HL-60/S4 (cell line): Measurements from ENCODE around the gene RNF111.

Experiments
- in situ Hi-C: fragments of 300-500 bp; cut with MboI; formaldehyde crosslinking; loops from 2 replicates; pipeline ENCODE4 v1.14.3; 2022; ENCODE audit warnings: low sequenced_read_pairs

Gene RNF111

DNA sequence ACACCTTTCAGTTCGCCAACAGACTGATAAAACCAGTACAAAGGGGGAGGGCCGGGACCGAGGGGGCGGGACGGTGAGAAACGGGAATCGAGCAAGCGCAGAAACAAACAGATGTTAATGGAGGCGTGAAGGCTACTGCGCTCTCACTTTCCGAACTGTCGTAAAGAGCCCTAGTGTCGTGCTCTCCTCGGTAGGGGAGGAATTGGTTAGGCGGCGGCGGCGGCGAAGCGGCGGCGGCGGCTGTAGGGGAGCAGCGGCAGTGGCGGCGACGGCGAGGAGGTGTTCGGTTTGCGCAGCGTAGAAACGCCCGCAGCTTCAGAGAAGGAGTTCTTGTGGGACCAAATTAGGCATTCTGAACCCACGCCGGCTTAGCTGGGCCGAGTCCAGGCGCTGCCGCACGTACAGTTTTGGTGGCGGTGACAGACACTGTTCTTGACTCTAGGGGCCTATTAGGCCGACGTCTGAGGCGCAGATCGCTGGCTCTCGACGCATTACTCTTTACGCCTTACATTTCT lies at the start of gene RNF111:
RNF111 (plus strand) TSS at position 173 of the 515 bp plus-strand sequence. CDS start 43,160 bp downstream, outside the sequence.
- in situ Hi-C loops = no loop called here

DNA sequence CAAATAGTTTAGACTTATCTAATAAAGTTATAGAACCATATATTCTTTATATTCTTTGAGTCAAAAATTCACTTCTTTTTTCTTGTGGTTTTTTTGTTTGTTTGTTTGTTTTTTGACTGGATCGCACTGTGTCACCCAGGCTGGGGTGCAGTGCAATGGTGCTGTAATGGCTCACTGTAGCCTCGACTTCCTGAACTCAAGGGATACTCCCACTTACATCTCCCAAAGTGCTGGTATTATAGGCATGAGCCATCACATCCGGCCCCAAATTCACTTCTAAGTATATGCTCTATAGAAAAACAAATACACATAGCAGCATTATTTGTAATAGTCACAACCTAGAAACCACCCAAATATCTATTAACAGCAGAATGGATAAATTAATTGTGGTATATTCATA lies 40.3 kb upstream of the RNF111 start:
- in situ Hi-C loops = no loop called here

DNA sequence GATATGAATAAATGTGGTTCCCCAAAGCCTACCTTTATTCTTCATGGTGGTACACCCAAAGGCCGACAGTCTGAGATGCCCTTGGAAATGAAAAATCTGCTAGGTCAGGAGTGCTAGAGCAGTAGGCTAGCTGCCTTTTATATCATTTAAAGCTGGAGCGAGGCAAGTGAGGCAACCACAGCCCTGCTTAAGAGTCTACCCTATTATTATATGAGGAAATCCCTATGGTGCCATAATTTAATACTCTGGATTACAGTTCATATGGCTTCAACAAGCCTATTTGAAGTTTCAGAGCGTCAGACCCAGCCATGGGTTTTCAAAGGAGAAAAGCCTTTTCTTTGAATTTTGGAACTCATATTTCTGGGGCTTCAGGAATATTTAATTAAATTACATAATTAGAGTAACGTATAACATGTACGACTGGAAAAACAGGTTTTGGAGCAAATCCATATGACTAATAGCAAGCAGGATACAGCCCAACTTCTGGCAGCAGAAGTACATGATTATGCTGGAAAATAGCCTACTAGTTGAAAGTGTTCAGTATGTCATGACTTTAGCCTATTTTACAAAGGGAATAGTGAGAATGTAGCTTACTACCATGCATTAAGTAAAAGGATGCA lies 36.0 kb upstream of the RNF111 start:
- in situ Hi-C loops = no loop called here

DNA sequence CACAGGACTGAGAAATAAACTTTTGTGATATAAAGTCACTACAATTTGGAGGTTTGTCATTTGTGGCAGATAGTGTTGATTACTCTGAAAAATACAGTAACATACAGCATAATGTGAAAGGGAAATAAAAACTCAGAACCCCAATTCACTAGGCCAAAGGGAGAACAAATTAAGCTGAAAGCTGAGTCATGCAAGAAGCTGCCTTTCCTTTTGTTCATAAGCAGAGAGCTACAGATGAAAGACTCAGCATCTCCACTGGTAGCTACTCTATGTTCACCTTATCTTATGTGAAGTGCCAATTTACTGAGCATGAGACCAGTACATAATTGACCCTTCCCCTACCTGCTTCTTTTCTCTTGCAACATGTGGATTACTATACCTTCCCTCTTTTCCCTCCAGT lies 34.7 kb upstream of the RNF111 start:
- in situ Hi-C loops = no loop called here

DNA sequence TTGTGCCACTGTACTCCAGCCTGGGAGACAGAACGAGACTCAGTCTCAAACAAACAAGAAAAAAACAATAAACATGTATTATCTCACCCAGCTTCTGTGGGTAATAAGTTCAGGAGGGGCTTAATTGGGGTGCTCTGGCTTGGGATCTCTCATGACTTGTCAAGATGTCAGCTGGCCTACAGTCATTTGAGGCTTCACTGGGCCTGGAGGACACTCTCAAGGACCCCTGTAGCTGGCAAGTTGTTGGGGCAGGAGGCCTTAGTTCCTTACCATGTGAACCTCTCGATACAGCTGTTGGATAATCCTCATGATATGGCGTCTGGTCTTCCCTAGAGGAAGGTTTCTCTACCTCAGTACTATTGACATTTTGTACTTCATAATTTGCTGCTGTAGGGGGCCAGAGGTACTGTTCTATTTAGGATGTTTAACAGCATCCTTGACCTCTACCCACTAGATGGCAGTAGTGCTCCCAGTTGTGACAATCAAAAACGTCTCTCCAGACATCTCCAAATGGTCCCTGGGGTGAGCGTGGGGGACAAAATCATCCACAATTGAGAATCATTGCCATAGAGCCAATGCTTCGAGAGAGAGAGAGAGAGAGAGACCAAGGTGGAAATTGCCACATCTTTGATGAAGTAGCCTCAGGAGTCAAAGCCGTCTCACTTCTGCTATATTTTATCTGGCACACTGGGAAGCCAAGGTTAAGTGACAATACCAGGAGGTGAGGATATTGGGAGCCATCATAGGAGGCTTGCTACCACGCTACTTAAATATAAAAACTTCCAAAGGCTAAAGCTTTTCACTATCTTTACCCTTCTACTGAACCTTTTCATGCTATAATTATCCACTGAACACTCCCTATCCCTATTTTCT lies 30.1 kb upstream of the RNF111 start:
- in situ Hi-C loops = no loop called here

DNA sequence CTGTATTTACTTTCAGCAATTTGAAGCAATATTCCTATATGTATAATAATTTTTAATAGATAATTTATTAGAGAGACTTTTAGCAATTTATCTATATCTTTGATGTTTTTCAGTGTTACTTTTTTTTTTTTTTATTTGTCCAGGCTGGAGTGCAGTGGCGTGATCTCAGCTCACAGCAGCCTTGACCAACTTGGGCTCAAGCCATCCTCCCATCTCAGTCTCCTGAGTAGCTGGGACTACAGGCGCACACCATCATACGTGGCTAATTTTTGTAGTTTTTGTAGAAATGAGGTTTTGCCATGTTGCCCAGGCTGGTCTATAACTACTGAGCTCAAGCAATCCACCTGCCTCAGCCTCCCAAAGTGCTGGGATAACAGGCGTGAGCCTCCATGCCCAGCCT lies 28.7 kb upstream of the RNF111 start:
- in situ Hi-C loops = no loop called here

DNA sequence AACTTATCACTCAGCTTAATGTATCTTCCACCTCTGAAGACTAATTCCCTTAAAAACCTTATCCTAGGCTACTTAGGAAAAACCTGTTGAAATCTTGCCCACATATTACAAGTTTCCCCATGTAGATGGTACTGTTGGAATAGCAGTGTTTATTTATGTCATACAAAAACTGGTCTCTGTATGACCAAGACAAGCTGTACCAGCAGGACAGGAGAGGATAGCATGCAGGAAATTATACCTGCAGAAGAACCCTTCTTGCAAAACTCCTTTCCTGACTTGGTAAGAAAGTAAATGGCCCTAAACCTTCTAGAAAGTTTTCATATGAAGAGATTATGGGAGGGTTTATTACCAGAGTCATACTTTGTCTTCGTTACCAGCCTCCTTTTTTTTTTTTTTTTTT lies 25.3 kb upstream of the RNF111 start:
- in situ Hi-C loops = no loop called here

DNA sequence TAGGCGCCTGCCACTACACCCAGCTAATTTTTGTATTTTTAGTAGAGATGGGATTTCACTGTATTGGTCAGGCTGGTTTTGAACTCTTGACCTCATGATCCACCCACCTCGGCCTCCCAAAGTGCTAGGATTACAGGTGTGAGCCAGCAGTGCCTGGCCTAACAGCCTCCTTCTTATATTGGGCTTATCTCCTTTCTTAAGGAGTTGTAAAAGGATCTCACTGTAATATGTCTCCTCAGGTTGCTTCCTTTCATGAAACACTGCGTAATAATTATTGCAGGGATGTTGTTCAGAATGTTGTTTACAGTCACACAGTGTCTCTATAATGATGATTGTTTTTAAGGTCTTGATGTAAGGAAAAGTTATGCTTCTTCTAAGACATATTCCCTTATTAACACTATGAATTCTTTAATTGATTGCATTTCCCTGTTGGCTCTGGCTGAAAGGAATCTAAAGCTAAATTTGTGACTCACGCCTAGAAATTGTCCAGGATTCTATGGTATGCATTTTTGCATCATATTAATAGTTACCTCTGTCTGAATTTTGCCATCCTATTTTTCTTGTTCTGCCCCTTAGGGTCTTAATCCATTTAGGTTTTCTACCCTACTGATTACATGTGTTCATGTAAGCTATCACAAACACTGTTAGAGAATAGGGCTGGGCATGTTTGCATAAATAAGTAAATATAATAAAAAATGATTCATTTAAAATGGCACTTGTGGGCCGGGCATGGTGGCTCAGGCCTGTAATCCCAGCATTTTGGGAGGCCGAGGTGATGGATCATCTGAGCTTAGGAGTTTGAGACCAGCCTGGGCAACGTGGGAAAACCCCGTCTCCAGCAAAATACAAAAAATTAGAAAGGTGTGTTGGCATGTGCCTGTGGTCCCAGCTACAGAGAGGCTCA lies 24.5 kb upstream of the RNF111 start:
- in situ Hi-C loops = no loop called here

DNA sequence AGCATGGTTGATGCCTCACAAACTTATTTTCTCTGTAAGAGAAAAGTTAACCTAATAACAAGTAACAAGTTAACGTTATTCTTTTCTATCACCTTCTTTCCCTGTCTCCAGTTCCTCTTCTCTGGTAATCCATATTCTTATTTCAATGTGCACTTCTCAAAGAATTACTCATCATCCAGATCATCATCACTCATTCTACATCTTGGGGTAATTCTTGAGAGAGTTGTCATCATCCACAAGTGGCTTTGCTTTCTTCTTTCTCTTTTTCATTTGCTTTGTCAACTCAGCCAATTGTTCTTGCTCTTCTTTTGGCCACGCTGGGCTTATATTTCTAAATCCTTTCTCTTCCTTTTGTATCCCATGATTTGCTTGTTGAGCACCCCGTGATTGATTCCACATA lies 20.8 kb upstream of the RNF111 start:
- in situ Hi-C loops = no loop called here

DNA sequence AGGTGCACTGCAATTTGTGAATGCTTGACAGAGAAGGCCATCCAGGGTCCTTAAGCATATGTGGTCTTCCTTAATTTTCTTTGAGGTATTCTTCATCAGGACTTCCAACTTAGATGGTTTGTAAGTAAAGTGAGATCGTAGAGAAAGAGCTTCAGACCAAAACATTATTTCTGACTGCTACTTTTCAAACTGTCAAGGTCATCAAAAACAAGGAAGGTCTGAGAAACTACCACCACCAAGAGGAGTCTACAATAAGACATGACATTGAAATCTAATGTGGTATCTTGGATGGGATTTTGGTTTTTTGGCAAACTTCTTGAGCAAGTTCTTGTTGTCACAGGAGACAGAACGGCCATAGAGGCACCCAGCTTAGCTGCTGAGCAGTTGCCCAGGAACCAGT lies 20.0 kb upstream of the RNF111 start:
- in situ Hi-C loops = no loop called here

DNA sequence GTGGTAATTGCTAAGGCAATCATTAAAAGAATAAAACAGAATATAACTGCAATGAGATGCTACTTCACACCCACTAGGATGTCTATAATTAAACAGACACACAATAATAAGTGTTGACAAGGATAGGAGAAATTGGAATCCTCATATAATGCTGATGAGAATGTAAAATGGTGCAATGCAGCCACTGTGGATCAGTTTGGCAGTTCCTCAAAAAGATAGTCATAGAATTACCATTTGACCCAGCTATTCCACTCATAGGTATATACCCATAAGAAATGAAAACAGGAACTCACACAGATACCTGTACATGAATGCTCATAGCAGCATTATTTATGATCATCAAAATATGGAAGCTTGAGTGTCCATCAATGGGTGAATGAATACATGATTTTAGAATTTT lies 9.6 kb upstream of the RNF111 start:
- in situ Hi-C loops = loop anchor here (5.0 kb wide), 1 partner anchor 519 kb away; no protein-coding TSS in a partner anchor

DNA sequence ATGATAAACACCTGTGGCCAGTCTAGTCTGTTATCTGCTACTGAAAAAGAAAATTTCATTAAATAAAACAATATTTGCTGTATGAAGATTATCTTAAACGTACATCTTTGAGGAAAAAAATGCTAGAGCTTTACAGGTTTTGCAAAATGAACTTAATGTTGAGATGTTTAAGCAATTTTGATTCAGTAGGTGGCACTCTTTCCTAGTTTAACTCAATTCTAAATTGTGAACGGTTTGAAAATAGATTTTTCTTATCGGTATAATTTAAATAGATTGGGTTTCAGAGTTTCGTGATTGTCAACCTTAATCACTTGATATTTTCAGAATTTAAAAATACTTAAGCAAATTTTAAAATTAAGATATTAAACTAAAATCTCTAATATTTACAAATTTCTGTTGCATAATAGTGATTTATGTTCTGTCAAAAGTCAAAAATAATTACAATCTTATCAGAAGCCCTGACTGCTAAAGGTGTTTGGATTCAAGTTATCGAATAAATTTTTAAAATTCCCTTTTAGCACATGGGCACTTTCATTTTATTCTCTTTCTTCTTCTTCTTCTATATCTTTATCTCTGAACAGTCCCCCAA lies 7.0 kb upstream of the RNF111 start:
- in situ Hi-C loops = no loop called here

DNA sequence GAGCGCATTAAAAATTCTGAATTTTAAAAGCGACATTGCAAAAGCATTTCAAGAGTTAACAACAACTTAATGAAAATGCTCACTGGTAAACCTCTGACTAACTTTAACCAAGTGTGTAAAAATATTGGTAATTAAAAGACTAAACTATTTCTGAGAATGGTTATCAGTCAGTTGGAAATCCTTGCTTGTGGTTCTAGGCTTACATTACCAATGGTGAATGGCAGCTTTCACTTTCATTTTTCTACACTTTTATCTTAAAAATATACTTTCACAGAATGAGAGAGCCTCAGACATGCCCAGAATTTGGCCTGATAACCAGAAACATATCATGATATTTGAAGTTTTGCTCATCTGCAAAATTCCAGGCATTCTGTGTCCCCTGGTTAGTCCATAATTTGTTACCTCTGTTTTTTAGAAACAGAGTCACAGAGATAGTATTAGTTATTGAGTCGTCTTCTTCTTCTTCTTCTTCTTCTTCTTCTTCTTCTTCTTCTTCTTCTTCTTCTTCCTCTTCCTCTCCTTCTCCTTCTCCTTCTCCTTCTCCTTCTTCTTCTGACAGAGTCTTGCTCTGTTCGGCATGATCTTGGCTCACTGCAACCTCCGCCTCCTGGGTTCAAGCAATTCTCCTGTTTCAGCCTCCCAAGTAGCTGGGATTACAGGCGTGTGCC lies 5.5 kb upstream of the RNF111 start:
- in situ Hi-C loops = no loop called here

DNA sequence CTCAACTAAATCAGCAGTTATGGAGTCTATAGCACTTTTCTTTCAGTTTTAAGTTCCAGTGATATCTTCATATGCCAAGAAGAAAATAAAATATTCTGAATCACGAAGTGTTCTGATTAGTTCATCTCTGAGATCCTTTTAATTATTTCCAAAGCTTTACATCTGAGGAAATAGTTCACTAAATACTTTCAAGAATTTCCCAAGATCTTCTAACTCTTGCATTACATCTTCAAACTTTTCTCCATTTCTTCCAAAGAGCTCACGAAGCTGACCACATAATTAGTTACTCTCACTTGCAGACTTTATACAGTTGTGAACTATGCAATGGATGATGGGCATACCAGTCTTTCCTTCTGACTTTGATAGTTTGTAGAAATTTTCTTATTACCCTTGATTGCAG lies 4.2 kb upstream of the RNF111 start:
- in situ Hi-C loops = no loop called here

DNA sequence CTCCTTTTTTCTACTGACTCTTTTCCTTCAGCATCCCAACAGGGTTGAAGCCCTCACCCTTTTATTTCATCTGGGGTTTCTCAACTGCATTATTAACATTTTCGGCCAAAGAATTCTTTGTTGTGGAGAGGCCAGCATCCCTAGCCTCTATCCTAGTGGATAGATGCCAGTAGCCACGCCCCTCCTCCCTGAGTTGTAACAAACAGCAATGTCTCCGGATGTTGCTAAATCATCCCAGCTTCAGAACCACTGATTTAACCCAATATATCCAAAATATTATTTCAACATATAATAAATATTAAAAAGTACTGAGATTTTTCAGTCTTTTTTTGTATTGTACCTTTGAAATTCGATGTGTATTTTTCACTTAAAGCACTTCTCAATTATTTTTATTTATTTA lies 2.0 kb upstream of the RNF111 start:
- in situ Hi-C loops = no loop called here

DNA sequence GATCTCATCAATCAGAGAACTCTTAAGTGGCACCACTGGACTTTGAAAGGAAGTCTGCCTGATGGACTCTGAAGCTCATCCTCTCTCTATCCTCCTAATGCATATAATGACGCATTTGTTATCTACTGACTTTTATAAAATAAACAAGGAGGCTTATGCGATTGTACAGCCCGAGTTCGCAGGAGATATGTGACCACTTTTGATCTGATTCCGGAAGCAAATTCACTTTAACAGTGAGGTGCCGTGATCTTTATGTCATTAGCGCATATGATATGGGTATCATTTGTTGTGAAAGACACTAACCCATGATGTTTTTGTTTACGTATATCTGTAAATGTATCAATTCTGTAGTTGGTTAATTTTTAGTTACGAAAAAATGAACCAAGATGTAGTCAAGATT lies 427 bp upstream of the RNF111 start:
- in situ Hi-C loops = no loop called here

DNA sequence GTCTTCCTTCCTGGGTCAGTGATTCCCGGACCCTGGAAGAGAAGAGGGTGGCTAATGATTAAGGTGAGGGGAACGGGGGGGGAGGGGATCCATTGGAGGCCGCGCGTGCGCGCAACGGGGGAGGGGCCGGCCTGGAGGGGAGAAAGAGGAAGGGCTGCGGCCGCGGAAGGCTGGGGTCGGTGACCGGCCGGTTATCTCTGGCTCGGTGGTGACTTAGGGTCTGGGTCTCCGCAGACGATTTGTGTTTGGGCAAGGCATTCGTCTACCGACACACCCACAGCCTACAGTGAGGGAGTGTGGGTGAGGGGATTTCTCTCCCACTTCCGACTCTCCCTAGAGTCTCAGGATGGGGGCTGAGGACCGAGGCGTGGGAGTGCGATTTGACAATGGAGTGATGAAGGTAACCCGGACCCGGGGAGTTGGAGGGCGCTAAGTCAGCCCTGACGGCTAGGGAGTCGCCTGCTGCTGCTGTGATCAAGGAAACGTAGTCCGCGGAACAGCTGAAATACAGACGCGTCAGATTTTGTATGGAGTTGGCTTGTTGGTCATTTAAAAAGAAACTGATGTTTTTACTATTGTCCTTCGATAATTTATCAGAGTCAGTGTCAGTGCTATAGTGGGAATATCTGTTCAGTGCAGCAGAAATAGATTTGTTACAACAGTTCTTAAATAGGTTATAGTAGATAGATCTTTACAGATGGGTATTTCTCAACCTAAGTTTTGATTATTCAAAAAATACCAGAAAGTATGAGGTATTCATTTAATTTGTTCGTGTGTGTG lies 733 bp downstream of the RNF111 start:
- in situ Hi-C loops = no loop called here

DNA sequence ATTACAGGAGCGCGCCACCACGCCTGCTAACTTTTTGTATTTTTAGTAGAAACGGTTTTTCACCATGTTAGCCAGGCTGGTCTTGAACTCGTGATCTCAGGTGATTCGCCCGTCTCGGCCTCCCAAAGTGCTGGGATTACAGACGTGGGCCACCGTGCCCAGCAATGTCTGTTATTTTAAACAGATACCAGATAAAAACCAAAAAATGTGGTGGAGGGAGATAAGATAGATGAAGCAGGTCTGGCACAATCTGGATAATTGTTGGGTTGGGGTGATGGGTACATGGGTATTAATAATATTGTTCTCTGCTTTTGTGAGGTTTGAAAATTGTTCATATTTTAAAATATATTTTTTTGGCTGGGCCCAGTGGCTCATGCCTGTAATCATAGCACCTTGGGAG lies 4.7 kb downstream of the RNF111 start:
- in situ Hi-C loops = no loop called here

DNA sequence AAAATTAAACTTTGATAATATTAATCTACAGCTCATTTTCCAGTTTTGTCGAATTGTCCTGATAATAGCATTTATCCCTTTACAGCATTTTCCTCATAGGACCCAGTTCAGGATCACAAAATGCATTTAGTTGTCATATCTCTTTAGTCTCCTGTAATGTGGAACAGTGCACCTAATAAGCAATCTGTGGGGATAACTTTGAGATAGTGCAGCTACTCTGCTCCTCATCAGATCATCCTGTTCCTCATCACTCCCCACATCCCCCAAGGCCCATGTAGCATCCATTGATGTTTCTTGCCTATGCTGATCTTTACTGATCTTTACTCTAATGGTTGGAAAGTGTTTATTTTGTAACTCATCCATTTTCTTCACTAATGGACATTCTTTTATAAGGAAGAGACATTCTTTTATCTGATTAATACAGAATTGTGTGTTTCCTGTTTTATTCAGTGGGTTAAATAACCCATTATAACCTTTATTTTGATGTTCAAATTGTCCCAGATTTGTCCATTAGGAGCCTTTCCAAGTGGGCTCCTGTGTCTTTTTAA lies 7.5 kb downstream of the RNF111 start:
- in situ Hi-C loops = no loop called here
